IMR-90 (cell line): ENCODE measurements around the gene ETV6. TPM values are rescaled to one million over a fixed set of nuclear protein-coding genes. Genes with fewer than 3 reads are reported as not detected.

Experiments used
- ATAC-seq: fragments of 200-7000 bp; cut with Tn5 transposase; 2 replicates; pipeline ENCODE4 v1.9.1; 2020; ENCODE audit warnings: low read depth, mild to moderate bottlenecking, moderate library complexity
- BruUV-seq: library from RNA; stranded (reverse); fragments of 400-500 nt; replicated peaks from 2 replicates; lab custom pipeline; 2021; lab: Mats Ljungman, UMichigan
- CTCF ChIA-PET: fragments of 300-600 bp; formaldehyde crosslinking; extraction: SDS; loops from one replicate; lab custom pipeline; 2021; ENCODE audit warnings: antibody characterized with exemption; lab: Yijun Ruan, JAX
- POLR2A ChIA-PET: fragments of 300-600 bp; sonication (Branson Sonifier 250); formaldehyde crosslinking; loops from one replicate; lab custom pipeline; 2022; ENCODE audit warnings: antibody characterized with exemption; ENCODE audit not compliant: unreplicated experiment; lab: Charles Lee
- DNase-seq: peaks from one replicate; pipeline ENCODE4 v3.0.0; 2013
- H2AFZ ChIP-seq: replicated peaks from 2 replicates; pipeline ENCODE3; 2013; ENCODE audit warnings: low read length, mild to moderate bottlenecking; ENCODE audit not compliant: poor library complexity
- H2AK5ac ChIP-seq: 2 replicates; pipeline ENCODE4 v1.6.1; 2013; ENCODE audit warnings: low read depth, low read length, inconsistent platforms
- H2AK9ac ChIP-seq: replicated peaks from 2 replicates; pipeline ENCODE3; 2013; ENCODE audit warnings: mild to moderate bottlenecking, low read depth, low read length, moderate library complexity; ENCODE audit not compliant: poor library complexity
- H2BK120ac ChIP-seq: 2 replicates; pipeline ENCODE4 v1.6.1; 2013; ENCODE audit warnings: low read depth, low read length, inconsistent platforms
- H2BK15ac ChIP-seq: 3 replicates; pipeline ENCODE4 v1.6.1; 2013; ENCODE audit warnings: low read depth, low read length, inconsistent platforms
- H2BK20ac ChIP-seq: 2 replicates; pipeline ENCODE4 v1.6.1; 2013; ENCODE audit warnings: low read depth, mild to moderate bottlenecking, inconsistent platforms, low read length, moderate library complexity
- H2BK5ac ChIP-seq: 2 replicates; pipeline ENCODE4 v1.6.1; 2013; ENCODE audit warnings: mild to moderate bottlenecking, low read depth, low read length, inconsistent platforms; ENCODE audit not compliant: poor library complexity, severe bottlenecking
- H3K14ac ChIP-seq: replicated peaks from 2 replicates; pipeline ENCODE4 v1.6.1; 2013; ENCODE audit warnings: low read depth, low read length, inconsistent platforms
- H3K18ac ChIP-seq: 2 replicates; pipeline ENCODE4 v1.6.1; 2013; ENCODE audit warnings: low read depth, low read length, control low read depth
- H3K23ac ChIP-seq: 2 replicates; pipeline ENCODE4 v1.6.1; 2013; ENCODE audit warnings: low read depth, low read length, inconsistent platforms
- H3K27ac ChIP-seq: 2 replicates; pipeline ENCODE4 v1.5.1; 2013; ENCODE audit warnings: mild to moderate bottlenecking, control low read depth, low read length; ENCODE audit not compliant: insufficient read depth
- H3K27me3 ChIP-seq: 2 replicates; pipeline ENCODE4 v1.6.1; 2013; ENCODE audit warnings: low read length; ENCODE audit not compliant: control insufficient read depth, insufficient read depth
- H3K36me3 ChIP-seq: 2 replicates; pipeline ENCODE4 v1.6.1; 2013; ENCODE audit warnings: low read length, mixed read lengths; ENCODE audit not compliant: control insufficient read depth, insufficient read depth
- H3K4ac ChIP-seq: 2 replicates; pipeline ENCODE4 v1.6.1; 2013; ENCODE audit warnings: low read depth, low read length, inconsistent platforms
- H3K4me1 ChIP-seq: 2 replicates; pipeline ENCODE4 v1.6.1; 2013; ENCODE audit warnings: low read length, mixed read lengths; ENCODE audit not compliant: control insufficient read depth, insufficient read depth
- H3K4me2 ChIP-seq: 2 replicates; pipeline ENCODE4 v1.6.1; 2013; ENCODE audit warnings: low read depth, mild to moderate bottlenecking, control low read depth, low read length, moderate library complexity
- H3K4me3 ChIP-seq: 2 replicates; pipeline ENCODE4 v1.5.1; 2013; ENCODE audit warnings: low read depth, mild to moderate bottlenecking, control low read depth, low read length, moderate library complexity; ENCODE audit not compliant: insufficient read depth
- H3K56ac ChIP-seq: 2 replicates; pipeline ENCODE4 v1.6.1; 2013; ENCODE audit warnings: low read length, inconsistent platforms; ENCODE audit not compliant: insufficient read depth; ENCODE audit errors: extremely low read depth
- H3K79me1 ChIP-seq, 2 experiments: 2 replicates each; pipeline ENCODE4 v1.6.1; 2013; ENCODE audit warnings: low read length in 2 of 2, inconsistent platforms in 1 of 2, low read depth in 1 of 2
- H3K9ac ChIP-seq: 2 replicates; pipeline ENCODE4 v1.6.1; 2013; ENCODE audit warnings: low read depth, low read length, control low read depth
- H3K9me1 ChIP-seq: 2 replicates; pipeline ENCODE4 v1.6.1; 2013; ENCODE audit warnings: low read length, inconsistent platforms; ENCODE audit not compliant: insufficient read depth
- H3K9me3 ChIP-seq: 2 replicates; pipeline ENCODE4 v1.6.1; 2013; ENCODE audit warnings: low read length; ENCODE audit not compliant: control insufficient read depth, insufficient read depth
- H4K20me1 ChIP-seq: 2 replicates; pipeline ENCODE4 v1.6.1; 2013; ENCODE audit warnings: low read length, inconsistent platforms; ENCODE audit not compliant: insufficient read depth
- H4K5ac ChIP-seq: 2 replicates; pipeline ENCODE4 v1.6.1; 2013; ENCODE audit warnings: mild to moderate bottlenecking, low read depth, low read length, control low read depth
- H4K8ac ChIP-seq, 2 experiments: 2 replicates each; pipeline ENCODE4 v1.6.1; 2013; ENCODE audit warnings: low read depth in 2 of 2, low read length in 2 of 2, control low read depth in 1 of 2, inconsistent platforms in 1 of 2
- H4K91ac ChIP-seq: 2 replicates; pipeline ENCODE4 v1.6.1; 2013; ENCODE audit warnings: low read depth, low read length, inconsistent platforms; ENCODE audit not compliant: insufficient read depth
- CEBPB ChIP-seq: IDR thresholded peaks from 2 replicates; pipeline ENCODE4 v1.6.1; 2012; ENCODE audit warnings: low read depth, low read length, improper control_type of control experiment
- FOS ChIP-seq: fragments of 150-350 bp; IDR thresholded peaks from 2 replicates; pipeline ENCODE4 v1.6.1; 2016; ENCODE audit warnings: low read depth, low read length
- MAFK ChIP-seq: IDR thresholded peaks from 2 replicates; pipeline ENCODE4 v1.6.1; 2012; ENCODE audit warnings: low read depth, low read length, improper control_type of control experiment
- MXI1 ChIP-seq: IDR thresholded peaks from 2 replicates; pipeline ENCODE4 v1.6.1; 2012; ENCODE audit warnings: low read depth, mild to moderate bottlenecking, low read length, moderate library complexity, borderline replicate concordance
- NFE2L2 ChIP-seq: fragments of 150-350 bp; IDR thresholded peaks from 2 replicates; pipeline ENCODE4 v1.6.1; 2016; ENCODE audit warnings: low read depth, mild to moderate bottlenecking, low read length
- POLR2A ChIP-seq: IDR thresholded peaks from 2 replicates; pipeline ENCODE4 v1.6.1; 2012; ENCODE audit warnings: mild to moderate bottlenecking, low read depth, low read length
- RCOR1 ChIP-seq: IDR thresholded peaks from 2 replicates; pipeline ENCODE4 v1.6.1; 2012; ENCODE audit warnings: mild to moderate bottlenecking, low read length, improper control_type of control experiment; ENCODE audit not compliant: insufficient replicate concordance
- SMC3 ChIP-seq: fragments of 150-350 bp; IDR thresholded peaks from 2 replicates; pipeline ENCODE4 v1.6.1; 2016; ENCODE audit warnings: low read depth, mild to moderate bottlenecking, antibody characterized with exemption, low read length, moderate library complexity
- WGBS, 2 experiments: methylation state at CpG; one replicate each; pipeline versions ENCODE4 v1.1.5 to v1.1.7; 2013; ENCODE audit warnings: missing lambda C conversion rate in 2 of 2; ENCODE audit not compliant: insufficient read length in 1 of 2; ENCODE audit errors: extremely low coverage in 2 of 2; 5-methylcytosine and 5-hydroxymethylcytosine counted together
- dilution Hi-C: fragments of 300-500 bp; cut with HindIII; formaldehyde crosslinking; loops from one replicate; pipeline ENCODE4 v1.14.3; 2018; ENCODE audit warnings: low sequenced_read_pairs; ENCODE audit not compliant: unreplicated experiment
- in situ Hi-C: fragments of 300-500 bp; cut with MboI; formaldehyde crosslinking; loops from 3 replicates; pipeline ENCODE4 v1.14.3; 2019; ENCODE audit warnings: low sequenced_read_pairs, inconsistent platforms, mixed read lengths
- intact Hi-C: fragments of 100-400 bp; cut with micrococcal nuclease; formaldehyde crosslinking; loops from 2 replicates; pipeline ENCODE4 v1.10.0; 2022
- polyA plus RNA-seq, 3 experiments: library from polyadenylated mRNA; depleted of rRNA; stranded (reverse); fragments of >200 nt; gene quantifications; 2 replicates each; pipeline ENCODE4 v1.2.3, GENCODE V29; 2012; ENCODE audit warnings: low replicate concordance in 1 of 3
- total RNA-seq: library from RNA; depleted of rRNA; stranded (reverse); fragments of >200 nt; gene quantifications from 2 replicates; pipeline ENCODE4 v1.2.3, GENCODE V29; 2012
- TF ChIP-seq, protein P1 (sequence below): conservative IDR thresholded peaks from 2 replicates; pipeline ENCODE4 v1.5.1; 2012; ENCODE audit warnings: mild to moderate bottlenecking, low read depth, low read length, improper control_type of control experiment
- TF ChIP-seq, protein P2 (sequence below): fragments of 150-350 bp; IDR thresholded peaks from 2 replicates; pipeline ENCODE4 v1.6.1; 2016; ENCODE audit warnings: low read depth, mild to moderate bottlenecking, low read length, moderate library complexity, borderline replicate concordance
- TF ChIP-seq, protein P3 (sequence below): fragments of 150-350 bp; IDR thresholded peaks from 2 replicates; pipeline ENCODE4 v1.6.1; 2017; ENCODE audit warnings: mild to moderate bottlenecking, antibody characterized with exemption, low read length, low read depth

ETV6 gene
- total and polyA plus RNA-seq, 2 of the 4 experiments (the other 2 are of a cell fraction), result 8.4 to 9.9 TPM

DNA sequence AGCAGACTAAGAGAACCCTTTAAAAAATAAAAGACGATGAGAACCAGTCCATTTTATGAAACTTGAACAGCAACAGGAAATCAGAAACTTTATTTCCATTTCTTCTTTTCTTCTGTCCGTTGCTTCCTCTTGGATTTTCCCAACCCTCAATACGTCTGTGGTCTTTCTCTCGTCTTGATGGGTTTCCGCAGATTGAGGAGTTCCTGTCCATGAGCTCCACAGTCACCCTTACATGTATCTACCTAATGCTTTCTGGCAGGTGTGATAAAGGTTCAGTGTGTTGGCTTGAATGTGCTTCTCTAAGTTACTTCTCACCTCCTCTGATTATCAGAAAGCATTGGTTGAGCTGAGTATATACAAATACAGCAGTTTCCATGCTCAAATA lies 110.0 kb downstream of the ETV6 start:
- Histone ChIP-seq H3K56ac (no peak overlapping the region), H3K36me3 (peaks cover 5% of the 10 kb centered on the region), H2AK5ac (peak overlapping the region; percentile 84), H3K14ac (peak overlapping the region; percentile 42; the same call in 1 of the 2 replicates), H3K27ac (peak overlapping the region; percentile 77; the same call in 1 of the 2 replicates), H2AFZ (no peak overlapping the region), H3K9me3 (no peaks in the 10 kb centered on the region), H3K18ac (peak overlapping the region; percentile 24; the same call in 1 of the 2 replicates), H3K23ac (no peak overlapping the region), H3K79me1 (peaks cover 49 to 83% of the 10 kb centered on the region in 2 experiments), H3K9ac (no peak overlapping the region), H2BK15ac (peak overlapping the region; percentile 88; the same call in 1 of the 3 replicates), H4K91ac (peak overlapping the region; percentile 60), H4K8ac (peak overlapping the region; percentile 92 to 93), H3K27me3 (no peaks in the 10 kb centered on the region), H2AK9ac (no peak overlapping the region), H4K20me1 (no peaks in the 10 kb centered on the region), H3K4ac (peak overlapping the region; percentile 84), H3K4me2 (no peak overlapping the region), H2BK120ac (peak overlapping the region; percentile 93), H2BK20ac (peak overlapping the region; percentile 78; the same call in 1 of the 2 replicates), H4K5ac (no peak overlapping the region; the same call in 1 of the 2 replicates), H3K4me1 (peaks cover 39% of the 10 kb centered on the region), H3K4me3 (no peak overlapping the region), H2BK5ac (peak overlapping the region; percentile 82), H3K9me1 (peaks cover 25% of the 10 kb centered on the region)
- no TSS peak for BruUV-seq
- intact Hi-C loops, result loop anchor here (2.0 kb wide), 1 partner anchor 41 kb away; no protein-coding TSS in a partner anchor
- ATAC-seq (no peak), DNase-seq (no peak)
- CTCF ChIA-PET, result no interaction called here
- POLR2A ChIA-PET, result no interaction called here
- dilution Hi-C loops, result no loop called here
- TF ChIP-seq NFE2L2 (no peak), CEBPB (no peak), POLR2A (no peak), MXI1 (no peak), FOS (no peak), RCOR1 (no peak), MAFK (no peak), SMC3 (no peak)
- TF ChIP-seq, protein P1, sequence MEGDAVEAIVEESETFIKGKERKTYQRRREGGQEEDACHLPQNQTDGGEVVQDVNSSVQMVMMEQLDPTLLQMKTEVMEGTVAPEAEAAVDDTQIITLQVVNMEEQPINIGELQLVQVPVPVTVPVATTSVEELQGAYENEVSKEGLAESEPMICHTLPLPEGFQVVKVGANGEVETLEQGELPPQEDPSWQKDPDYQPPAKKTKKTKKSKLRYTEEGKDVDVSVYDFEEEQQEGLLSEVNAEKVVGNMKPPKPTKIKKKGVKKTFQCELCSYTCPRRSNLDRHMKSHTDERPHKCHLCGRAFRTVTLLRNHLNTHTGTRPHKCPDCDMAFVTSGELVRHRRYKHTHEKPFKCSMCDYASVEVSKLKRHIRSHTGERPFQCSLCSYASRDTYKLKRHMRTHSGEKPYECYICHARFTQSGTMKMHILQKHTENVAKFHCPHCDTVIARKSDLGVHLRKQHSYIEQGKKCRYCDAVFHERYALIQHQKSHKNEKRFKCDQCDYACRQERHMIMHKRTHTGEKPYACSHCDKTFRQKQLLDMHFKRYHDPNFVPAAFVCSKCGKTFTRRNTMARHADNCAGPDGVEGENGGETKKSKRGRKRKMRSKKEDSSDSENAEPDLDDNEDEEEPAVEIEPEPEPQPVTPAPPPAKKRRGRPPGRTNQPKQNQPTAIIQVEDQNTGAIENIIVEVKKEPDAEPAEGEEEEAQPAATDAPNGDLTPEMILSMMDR, result no peak
- TF ChIP-seq, protein P2, sequence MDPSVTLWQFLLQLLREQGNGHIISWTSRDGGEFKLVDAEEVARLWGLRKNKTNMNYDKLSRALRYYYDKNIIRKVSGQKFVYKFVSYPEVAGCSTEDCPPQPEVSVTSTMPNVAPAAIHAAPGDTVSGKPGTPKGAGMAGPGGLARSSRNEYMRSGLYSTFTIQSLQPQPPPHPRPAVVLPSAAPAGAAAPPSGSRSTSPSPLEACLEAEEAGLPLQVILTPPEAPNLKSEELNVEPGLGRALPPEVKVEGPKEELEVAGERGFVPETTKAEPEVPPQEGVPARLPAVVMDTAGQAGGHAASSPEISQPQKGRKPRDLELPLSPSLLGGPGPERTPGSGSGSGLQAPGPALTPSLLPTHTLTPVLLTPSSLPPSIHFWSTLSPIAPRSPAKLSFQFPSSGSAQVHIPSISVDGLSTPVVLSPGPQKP, result no peak
- TF ChIP-seq, protein P3, sequence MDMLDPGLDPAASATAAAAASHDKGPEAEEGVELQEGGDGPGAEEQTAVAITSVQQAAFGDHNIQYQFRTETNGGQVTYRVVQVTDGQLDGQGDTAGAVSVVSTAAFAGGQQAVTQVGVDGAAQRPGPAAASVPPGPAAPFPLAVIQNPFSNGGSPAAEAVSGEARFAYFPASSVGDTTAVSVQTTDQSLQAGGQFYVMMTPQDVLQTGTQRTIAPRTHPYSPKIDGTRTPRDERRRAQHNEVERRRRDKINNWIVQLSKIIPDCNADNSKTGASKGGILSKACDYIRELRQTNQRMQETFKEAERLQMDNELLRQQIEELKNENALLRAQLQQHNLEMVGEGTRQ, result no peak
- in situ Hi-C loops, result no loop called here
- no CpG with 5 or more reads among the region's 5 CpGs for WGBS, 2 experiments
